ENCODE data around the gene ZNF469.
A peak's percentile ranks its signal among the peaks of the same experiment; 100 is the strongest.
"Not testable (repeated sequence)": the region's sequence is repeated elsewhere in the genome, so short reads cannot be mapped to it uniquely, and the experiment has no call there.

DNA sequence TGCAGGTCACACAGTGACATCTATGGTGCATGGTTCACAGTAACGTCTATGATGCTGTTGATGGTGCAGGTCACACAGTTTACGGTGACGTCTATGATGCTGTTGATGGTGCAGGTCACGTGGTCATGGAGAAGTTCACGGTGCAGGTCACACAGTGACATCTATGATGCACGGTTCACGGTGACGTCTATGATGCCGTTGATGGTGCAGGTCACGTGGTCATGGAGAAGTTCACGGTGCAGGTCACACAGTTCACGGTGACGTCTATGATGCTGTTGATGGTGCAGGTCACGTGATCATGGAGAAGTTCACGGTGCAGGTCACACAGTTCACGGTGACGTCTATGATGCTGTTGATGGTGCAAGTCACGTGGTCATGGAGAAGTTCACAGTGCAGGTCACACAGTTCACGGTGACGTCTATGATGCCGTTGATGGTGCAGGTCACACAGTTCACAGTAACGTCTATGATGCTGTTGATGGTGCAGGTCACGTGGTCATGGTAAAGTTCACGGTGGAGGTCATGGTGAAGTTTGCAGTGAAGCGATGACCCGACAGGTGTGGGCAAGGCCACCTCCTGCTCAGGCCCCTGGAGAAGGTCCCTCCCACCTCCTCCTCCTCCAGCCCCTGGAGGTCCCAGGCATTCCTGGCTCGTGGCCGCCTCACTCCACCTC lies 27.7 kb downstream of the ZNF469 start:
- peak; percentile 76; the same call in 1 of the 2 replicates for TF ChIP-seq TOE1 (IDR thresholded peaks at IDR 0.05; ENCODE audit: borderline replicate concordance)
- TF ChIP-seq TOE1 (CRISPR knock-in tag; IDR thresholded peaks at IDR 0.05; ENCODE audit: borderline replicate concordance, low read depth); BRD4 (IDR thresholded peaks at IDR 0.05); BRCA1 (IDR thresholded peaks at IDR 0.05); BRCA1 (CRISPR knock-in tag; IDR thresholded peaks at IDR 0.05); FOS (IDR thresholded peaks at IDR 0.05; ENCODE audit: extremely low read depth, insufficient read length); CBX2 (IDR thresholded peaks at IDR 0.05; ENCODE audit: insufficient read depth, low read length, poor library complexity, severe bottlenecking); CBX1 (IDR thresholded peaks at IDR 0.05; ENCODE audit: low read depth): not testable (repeated sequence)
- TF ChIP-seq FOXK2 (conservative IDR thresholded peaks at IDR 0.05 in 1 of 2, IDR thresholded peaks at IDR 0.05 in 1 of 2; ENCODE audit: low read depth in 2 of 2) = 0 out of 4 replicates have a peak, but pooled peaks of 1 of the 2 experiments have one; percentile 14
- TF ChIP-seq, protein P1, sequence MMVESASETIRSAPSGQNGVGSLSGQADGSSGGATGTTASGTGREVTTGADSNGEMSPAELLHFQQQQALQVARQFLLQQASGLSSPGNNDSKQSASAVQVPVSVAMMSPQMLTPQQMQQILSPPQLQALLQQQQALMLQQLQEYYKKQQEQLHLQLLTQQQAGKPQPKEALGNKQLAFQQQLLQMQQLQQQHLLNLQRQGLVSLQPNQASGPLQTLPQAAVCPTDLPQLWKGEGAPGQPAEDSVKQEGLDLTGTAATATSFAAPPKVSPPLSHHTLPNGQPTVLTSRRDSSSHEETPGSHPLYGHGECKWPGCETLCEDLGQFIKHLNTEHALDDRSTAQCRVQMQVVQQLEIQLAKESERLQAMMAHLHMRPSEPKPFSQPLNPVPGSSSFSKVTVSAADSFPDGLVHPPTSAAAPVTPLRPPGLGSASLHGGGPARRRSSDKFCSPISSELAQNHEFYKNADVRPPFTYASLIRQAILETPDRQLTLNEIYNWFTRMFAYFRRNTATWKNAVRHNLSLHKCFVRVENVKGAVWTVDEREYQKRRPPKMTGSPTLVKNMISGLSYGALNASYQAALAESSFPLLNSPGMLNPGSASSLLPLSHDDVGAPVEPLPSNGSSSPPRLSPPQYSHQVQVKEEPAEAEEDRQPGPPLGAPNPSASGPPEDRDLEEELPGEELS (CRISPR knock-in tag; IDR thresholded peaks at IDR 0.05; ENCODE audit: borderline replicate concordance) = not testable (repeated sequence)
- TF ChIP-seq, protein P2, sequence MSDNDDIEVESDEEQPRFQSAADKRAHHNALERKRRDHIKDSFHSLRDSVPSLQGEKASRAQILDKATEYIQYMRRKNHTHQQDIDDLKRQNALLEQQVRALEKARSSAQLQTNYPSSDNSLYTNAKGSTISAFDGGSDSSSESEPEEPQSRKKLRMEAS (CRISPR knock-in tag; IDR thresholded peaks at IDR 0.05) = peak; percentile 86

All from K562 (cell line).